ENCODE measurements around the gene CD44. TPM values are rescaled to one million over a fixed set of nuclear protein-coding genes. Genes with fewer than 3 reads are reported as not detected.

Gene CD44
- total RNA-seq, 2 donors from 2014 or later = 321 to 613 TPM

- DNase-seq (ENCODE audit: low spot score) = no peak
- TF ChIP-seq, protein P1, sequence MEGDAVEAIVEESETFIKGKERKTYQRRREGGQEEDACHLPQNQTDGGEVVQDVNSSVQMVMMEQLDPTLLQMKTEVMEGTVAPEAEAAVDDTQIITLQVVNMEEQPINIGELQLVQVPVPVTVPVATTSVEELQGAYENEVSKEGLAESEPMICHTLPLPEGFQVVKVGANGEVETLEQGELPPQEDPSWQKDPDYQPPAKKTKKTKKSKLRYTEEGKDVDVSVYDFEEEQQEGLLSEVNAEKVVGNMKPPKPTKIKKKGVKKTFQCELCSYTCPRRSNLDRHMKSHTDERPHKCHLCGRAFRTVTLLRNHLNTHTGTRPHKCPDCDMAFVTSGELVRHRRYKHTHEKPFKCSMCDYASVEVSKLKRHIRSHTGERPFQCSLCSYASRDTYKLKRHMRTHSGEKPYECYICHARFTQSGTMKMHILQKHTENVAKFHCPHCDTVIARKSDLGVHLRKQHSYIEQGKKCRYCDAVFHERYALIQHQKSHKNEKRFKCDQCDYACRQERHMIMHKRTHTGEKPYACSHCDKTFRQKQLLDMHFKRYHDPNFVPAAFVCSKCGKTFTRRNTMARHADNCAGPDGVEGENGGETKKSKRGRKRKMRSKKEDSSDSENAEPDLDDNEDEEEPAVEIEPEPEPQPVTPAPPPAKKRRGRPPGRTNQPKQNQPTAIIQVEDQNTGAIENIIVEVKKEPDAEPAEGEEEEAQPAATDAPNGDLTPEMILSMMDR (IDR thresholded peaks at IDR 0.05) = no peak
- no peak overlapping the region for H3K4me3 ChIP-seq
- ATAC-seq (ENCODE audit: insufficient number of reproducible peaks, low FRiP score, low read depth) = no peak
- no peaks in the 10 kb centered on the region for H3K36me3 ChIP-seq
- peak overlapping the region; percentile 48 to 58 for H3K27ac ChIP-seq
- no peaks in the 10 kb centered on the region for H3K27me3 ChIP-seq (replicated peaks; ENCODE audit: insufficient read depth)
- no peaks in the 10 kb centered on the region for H3K9me3 ChIP-seq
- H3K4me1 ChIP-seq (ENCODE audit: control insufficient read depth in 1 of 2, low read depth in 2 of 2) = peaks cover 61 to 92% of the 10 kb centered on the region in 2 donors
Measured at GRCh38 chr11:35158701-35159510, 19.9 kb downstream of the CD44 start.

DNA sequence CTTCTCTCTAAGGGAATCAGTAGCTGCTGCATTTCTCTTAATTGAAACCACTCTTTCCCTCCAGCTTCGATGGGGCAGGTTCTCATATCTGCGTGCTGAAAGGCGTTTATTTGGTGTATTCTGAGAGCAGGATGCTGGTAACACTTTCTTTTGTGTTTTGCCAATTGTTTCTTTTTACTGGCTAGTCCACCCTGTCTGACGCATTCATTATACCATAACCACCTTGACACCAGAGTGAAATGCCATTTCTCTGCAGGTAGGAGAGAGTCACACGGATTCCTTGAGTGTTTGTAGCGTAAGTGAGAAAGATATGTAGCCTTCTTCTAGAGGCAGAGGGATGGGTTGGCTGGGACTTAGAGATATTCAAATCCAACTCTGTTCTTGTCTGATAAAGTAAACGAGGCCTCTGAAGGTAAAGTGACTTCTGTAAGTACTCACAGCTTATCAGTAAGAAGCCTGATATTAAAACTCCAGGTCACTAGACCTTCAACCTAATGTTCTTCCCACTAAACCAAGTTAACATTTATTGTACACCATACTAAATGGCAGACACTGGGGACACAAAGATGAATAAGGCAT, 21.4 kb downstream of the CD44 start:
- no peaks in the 10 kb centered on the region for H3K9me3 ChIP-seq
- no peak overlapping the region for H3K4me3 ChIP-seq
- no peak for DNase-seq (ENCODE audit: low spot score)
- no peak for ATAC-seq (ENCODE audit: insufficient number of reproducible peaks, low FRiP score, low read depth)
- peak overlapping the region in 1 of 2 donors; percentile 66 for H3K27ac ChIP-seq
- TF ChIP-seq, protein P1 (IDR thresholded peaks at IDR 0.05) = no peak
- H3K36me3 ChIP-seq = no peaks in the 10 kb centered on the region
- H3K27me3 ChIP-seq (replicated peaks; ENCODE audit: insufficient read depth) = no peaks in the 10 kb centered on the region
- peaks cover 71 to 95% of the 10 kb centered on the region in 2 donors for H3K4me1 ChIP-seq (ENCODE audit: control insufficient read depth in 1 of 2, low read depth in 2 of 2)

- Histone ChIP-seq H3K4me3 (no peak overlapping the region), H3K27me3 (replicated peaks; ENCODE audit: insufficient read depth) (no peaks in the 10 kb centered on the region), H3K27ac (peak overlapping the region; percentile 35 to 66), H3K4me1 (ENCODE audit: control insufficient read depth in 1 of 2, low read depth in 2 of 2) (peaks cover 78 to 95% of the 10 kb centered on the region in 2 donors), H3K36me3 (no peaks in the 10 kb centered on the region), H3K9me3 (no peaks in the 10 kb centered on the region)
- no peak for DNase-seq (ENCODE audit: low spot score)
- no peak for ATAC-seq (ENCODE audit: insufficient number of reproducible peaks, low FRiP score, low read depth)
- TF ChIP-seq, protein P1 (IDR thresholded peaks at IDR 0.05) = no peak
Measured at GRCh38 chr11:35160902-35161597, 22.1 kb downstream of the CD44 start.

DNA sequence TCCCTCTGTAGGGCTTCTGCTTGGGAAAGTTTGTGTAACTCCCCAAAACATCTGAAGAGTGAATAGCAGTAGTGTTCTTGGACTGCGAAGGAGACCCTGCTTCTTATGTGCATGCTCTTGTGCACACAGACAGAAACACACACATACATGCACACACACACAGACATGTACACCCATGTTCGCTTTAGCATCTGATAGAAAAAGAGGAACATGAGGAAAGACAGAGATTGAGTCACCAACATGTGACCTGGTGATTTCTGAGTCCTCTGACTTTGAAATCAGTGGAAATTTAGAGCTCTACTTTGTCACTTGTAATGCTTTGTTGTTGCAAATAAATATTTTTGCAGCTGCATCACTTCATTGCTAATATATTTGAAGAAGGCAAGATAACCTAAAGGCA, 23.8 kb downstream of the CD44 start:
- no peak overlapping the region for H3K4me3 ChIP-seq
- H3K27me3 ChIP-seq (replicated peaks; ENCODE audit: insufficient read depth) = no peaks in the 10 kb centered on the region
- H3K27ac ChIP-seq = peak overlapping the region; percentile 47 to 66
- peaks cover 84 to 100% of the 10 kb centered on the region in 2 donors for H3K4me1 ChIP-seq (ENCODE audit: control insufficient read depth in 1 of 2, low read depth in 2 of 2)
- DNase-seq (ENCODE audit: low spot score) (no peak), ATAC-seq (ENCODE audit: insufficient number of reproducible peaks, low FRiP score, low read depth) (no peak)
- H3K36me3 ChIP-seq = no peaks in the 10 kb centered on the region
- no peaks in the 10 kb centered on the region for H3K9me3 ChIP-seq
- TF ChIP-seq, protein P1 (IDR thresholded peaks at IDR 0.05) = no peak

DNA sequence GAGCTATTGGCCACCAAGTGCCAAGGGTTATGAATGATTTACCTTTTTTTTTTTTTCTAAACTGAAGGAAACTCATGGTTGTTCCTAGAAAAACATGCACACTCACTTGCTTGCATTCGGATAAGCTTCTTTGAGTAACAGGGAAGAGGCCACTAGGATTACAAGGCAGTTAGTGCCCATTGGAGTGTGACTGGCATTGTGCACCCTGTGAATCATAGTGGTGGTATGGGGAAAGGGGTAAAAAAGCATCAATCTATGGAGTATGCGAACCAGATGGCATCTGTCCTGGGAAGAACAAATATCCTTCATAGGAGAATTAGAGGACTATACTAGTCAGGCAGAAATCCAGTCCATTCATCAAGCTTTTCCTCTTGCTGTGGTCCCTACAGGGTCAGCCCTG, 24.2 kb downstream of the CD44 start:
- ATAC-seq (ENCODE audit: insufficient number of reproducible peaks, low FRiP score, low read depth) (no peak), DNase-seq (ENCODE audit: low spot score) (no peak)
- H3K36me3 ChIP-seq = no peaks in the 10 kb centered on the region
- TF ChIP-seq, protein P1 (IDR thresholded peaks at IDR 0.05) = no peak
- no peaks in the 10 kb centered on the region for H3K9me3 ChIP-seq
- H3K4me1 ChIP-seq (ENCODE audit: control insufficient read depth in 1 of 2, low read depth in 2 of 2) = peaks cover 84 to 100% of the 10 kb centered on the region in 2 donors
- H3K27me3 ChIP-seq (replicated peaks; ENCODE audit: insufficient read depth) = no peaks in the 10 kb centered on the region
- no peak overlapping the region for H3K4me3 ChIP-seq
- H3K27ac ChIP-seq = peak overlapping the region; percentile 47 to 66

All from thoracic aorta (tissue), 2 donors.